ENCODE data around the gene PHPT1. TPM values are rescaled to one million over a fixed set of nuclear protein-coding genes. Genes with fewer than 3 reads are reported as not detected.

PHPT1 gene
- total and polyA plus RNA-seq, 2 of the 8 experiments (the other 6 are each of a cell fraction or from before 2014, with no cell fraction given), result 109 to 226 TPM

- Histone ChIP-seq H3K27ac (ENCODE audit: low read depth, low read length) (no peak overlapping the region), H2AFZ (ENCODE audit: low read length) (no peak overlapping the region), H4K20me1 (replicated peaks in 1 of 2; ENCODE audit: control insufficient read depth in 1 of 2, insufficient read depth in 2 of 2, low read length in 2 of 2) (peaks cover 7 to 41% of the 10 kb centered on the region in 2 experiments), H3K56ac (replicated peaks; ENCODE audit: insufficient read length, low read depth, low read length) (no peak overlapping the region), H4K5ac (ENCODE audit: insufficient read length, low read depth, low read length) (no peak overlapping the region), H2BK15ac (ENCODE audit: low read length) (no peak overlapping the region), H3K18ac (ENCODE audit: extremely low read depth, low read length) (no peak overlapping the region), H4K91ac (replicated peaks; ENCODE audit: insufficient read length, low read length) (no peak overlapping the region), H3K9me3 (ENCODE audit: insufficient read depth in 2 of 2, low read depth in 1 of 2, low read length in 1 of 2) (no peaks in the 10 kb centered on the region), H4K8ac (ENCODE audit: extremely low read depth, insufficient read depth, low read length) (no peak overlapping the region), H3K14ac (ENCODE audit: insufficient read length) (no peak overlapping the region), H3K36me3 (ENCODE audit: control insufficient read depth in 2 of 4, insufficient read depth in 4 of 4, low read length in 3 of 4) (peaks cover 11 to 34% (median 27%) of the 10 kb centered on the region in 4 experiments), H3K27me3 (replicated peaks in 1 of 4; ENCODE audit: control insufficient read depth in 3 of 4, extremely low read depth in 1 of 4, insufficient read depth in 3 of 4, low read length in 3 of 4) (no peaks in the 10 kb centered on the region), H2BK5ac (ENCODE audit: low read depth, low read length) (no peak overlapping the region; the same call in 1 of the 2 replicates), H3K4me3 (ENCODE audit: extremely low read depth in 1 of 4, insufficient read depth in 2 of 4, low read depth in 3 of 4, low read length in 4 of 4) (no peak overlapping the region), H3K4ac (replicated peaks; ENCODE audit: insufficient read length, low read depth, low read length) (no peak overlapping the region), H3K79me2 (ENCODE audit: control insufficient read depth in 1 of 2, insufficient read depth in 2 of 2, low read length in 2 of 2) (peaks cover 5 to 17% of the 10 kb centered on the region in 2 experiments; a peak in 3 of 4 replicates), H3K23ac (ENCODE audit: insufficient read length) (no peak overlapping the region), H3K23me2 (ENCODE audit: low read depth, low read length) (peaks cover 5% of the 10 kb centered on the region; the same call in 1 of the 2 replicates), H3K4me1 (replicated peaks in 1 of 4; ENCODE audit: control insufficient read depth in 3 of 4, insufficient read depth in 4 of 4, low read length in 3 of 4) (peaks cover 0 to 6% (median 5%) of the 10 kb centered on the region in 4 experiments; a peak in 5 of 7 replicates), H2BK12ac (ENCODE audit: low read depth, low read length) (no peak overlapping the region), H3K9ac (replicated peaks in 1 of 4; ENCODE audit: extremely low read depth in 1 of 4, low read depth in 3 of 4, low read length in 3 of 4) (no peak overlapping the region), H3K79me1 (ENCODE audit: low read depth, low read length) (peaks cover 10% of the 10 kb centered on the region), H2BK20ac (ENCODE audit: low read length) (no peak overlapping the region), H2BK120ac (replicated peaks; ENCODE audit: low read depth, low read length) (no peak overlapping the region), H2AK5ac (ENCODE audit: low read depth, low read length) (no peak overlapping the region), H3K4me2 (ENCODE audit: insufficient read depth in 1 of 2, low read depth in 2 of 2, low read length in 2 of 2) (no peak overlapping the region)
- DNase-seq (ENCODE audit: low read depth in 1 of 2, low spot score in 2 of 2), result peak in 1 of 2 experiments; percentile 42
- ChIA-PET POLR2A (ENCODE audit: partially characterized antibody) (interaction anchor here (1.2 to 16.2 kb wide), 9 partner anchors 9 to 383 kb away, joined by 3 to 248 read pairs (median 6); partner anchors contain the start of genes AJM1, FBXW5 and MAMDC4), CTCF (ENCODE audit: partially characterized antibody) (interaction anchor here (1.5 to 2.5 kb wide), 4 partner anchors 19 to 174 kb away, joined by 4 to 8 read pairs (median 6); partner anchors contain the start of gene AJM1)
- no peak for FAIRE-seq
- TF ChIP-seq EZH2 (IDR thresholded peaks at IDR 0.05; ENCODE audit: low read depth, low read length, severe bottlenecking) (no peak), POLR2AphosphoS5 (IDR thresholded peaks at IDR 0.05; ENCODE audit: low read depth, low read length) (peak; percentile 60; the same call in 1 of the 2 replicates), PHF8 (conservative IDR thresholded peaks at IDR 0.05; ENCODE audit: low read depth, low read length) (no peak), SIX5 (IDR thresholded peaks at IDR 0.05; ENCODE audit: low read depth, low read length) (no peak), TAF7 (optimal IDR thresholded peaks at IDR 0.05; ENCODE audit: borderline replicate concordance, low read depth, low read length) (no peak), TEAD4 (IDR thresholded peaks at IDR 0.05; ENCODE audit: low read depth, low read length) (no peak), POLR2A (IDR thresholded peaks at IDR 0.05; ENCODE audit: control extremely low read depth in 1 of 2, low read depth in 2 of 2, low read length in 2 of 2) (peak in 1 of 2 experiments; percentile 47; a peak in 1 of 3 replicates), RXRA (IDR thresholded peaks at IDR 0.05; ENCODE audit: insufficient read depth, low read depth, low read length) (no peak), KDM1A (IDR thresholded peaks at IDR 0.05; ENCODE audit: borderline replicate concordance, low read length) (no peak)
- 94% methylated on average over 21 of the region's 22 CpGs; no CpG with 5 or more reads in 1 of the 2 experiments for WGBS, 2 experiments (ENCODE audit: extremely low coverage in 1 of 2, insufficient coverage in 1 of 2, insufficient read length in 1 of 2, insufficient replicate concordance in 2 of 2, low coverage in 1 of 2, low lambda C conversion rate in 2 of 2, missing lambda C conversion rate in 1 of 2)
Measured at GRCh38 chr9:136860933-136861873, 12.0 kb downstream of the PHPT1 start.
